H7 (cell line): ENCODE results near the gene LAX1. TPM values are rescaled to one million over a fixed set of nuclear protein-coding genes. Genes with fewer than 3 reads are reported as not detected.

ENCODE experiments used
- DNase-seq: peaks from one replicate; pipeline ENCODE4 v3.0.0; 2012
- H3K27me3 ChIP-seq: 2 replicates; pipeline ENCODE4 v1.6.0; 2011; ENCODE audit warnings: mild to moderate bottlenecking, low read length; ENCODE audit not compliant: control insufficient read depth, insufficient read depth
- H3K36me3 ChIP-seq: replicated peaks from 2 replicates; pipeline ENCODE4 v1.5.1; 2011; ENCODE audit warnings: low read length; ENCODE audit not compliant: control insufficient read depth, insufficient read depth
- H3K4me3 ChIP-seq: 2 replicates; pipeline ENCODE4 v1.5.1; 2011; ENCODE audit warnings: low read depth, mild to moderate bottlenecking, control low read depth, low read length, moderate library complexity; ENCODE audit not compliant: insufficient read depth
- total RNA-seq: library from RNA; depleted of rRNA; stranded (reverse); fragments of >200 nt; shearing (Covaris generic); gene quantifications from 2 replicates; pipeline ENCODE4 v1.2.3, GENCODE V29; 2014; rRNA removed

Gene LAX1
- total RNA-seq, 1 experiment from 2014 or later, result not detected

GRCh38 chr1:203818399-203818798 is 53.4 kb downstream of the LAX1 start:
- DNase-seq, result no peak
- peaks cover 17% of the 10 kb centered on the region for H3K36me3 ChIP-seq
- no peaks in the 10 kb centered on the region for H3K27me3 ChIP-seq
- H3K4me3 ChIP-seq, result no peak overlapping the region

- peaks cover 15% of the 10 kb centered on the region for H3K36me3 ChIP-seq
- DNase-seq, result no peak
- H3K27me3 ChIP-seq, result no peaks in the 10 kb centered on the region
- no peak overlapping the region for H3K4me3 ChIP-seq
These were observed 58.3 kb downstream of the LAX1 start for GRCh38 chr1:203823306-203823705.

Other genes starting within 250 kb of the LAX1 start
- gene ATP2B4, start 138.4 kb upstream of the LAX1 start, total RNA-seq, result 26.5 and 32.1 TPM in 2 replicates
- 3.6 and 7.1 TPM in 2 replicates for gene ZBED6, start 30.4 kb downstream of the LAX1 start, total RNA-seq
- gene ZC3H11A, start 30.4 kb downstream of the LAX1 start, total RNA-seq, result 72.0 and 105 TPM in 2 replicates
- gene SNRPE, start 96.4 kb downstream of the LAX1 start, total RNA-seq, result 148 and 177 TPM in 2 replicates